Tibial artery (tissue), 4 donors: ENCODE measurements around the gene ADAMTS3.

Source experiments
- DNase-seq, 2 donors: peaks; one replicate each; pipeline ENCODE4 v3.0.0-alpha.2; 2019
- H3K27ac ChIP-seq, 2 donors: fragments of 200-600 bp; sonication (generic) in 1 of 2; 1 replicate in 1 of 2; 2 replicates in 1 of 2; pipeline ENCODE4 v1.5.1; 2018 to 2019; ENCODE audit warnings: mild to moderate bottlenecking in 1 of 2
- H3K27me3 ChIP-seq, 2 donors: fragments of 200-600 bp; sonication (generic) in 1 of 2; one replicate each; pipeline versions ENCODE4 v1.5.1 to v1.6.0; 2016 to 2019
- H3K36me3 ChIP-seq, 3 donors: fragments of 200-600 bp; sonication (generic) in 2 of 3; one replicate each; pipeline ENCODE4 v1.5.1; 2016 to 2019; ENCODE audit warnings: mild to moderate bottlenecking in 2 of 3
- H3K4me1 ChIP-seq, 4 donors: fragments of 200-600 bp; sonication (generic) in 2 of 4; 1 replicate in 3 of 4; 2 replicates in 1 of 4; pipeline ENCODE4 v1.5.1; 2016 to 2019
- H3K4me3 ChIP-seq, 2 donors: fragments of 200-600 bp; sonication (generic) in 1 of 2; 1 replicate in 1 of 2; 2 replicates in 1 of 2; pipeline ENCODE4 v1.5.1; 2018 to 2019; ENCODE audit warnings: mild to moderate bottlenecking in 2 of 2
- H3K9me3 ChIP-seq, 3 donors: fragments of 200-600 bp; sonication (generic) in 1 of 3; one replicate each; pipeline ENCODE4 v1.5.1; 2016 to 2019
- intact Hi-C: fragments of 100-400 bp; cut with DNase I; formaldehyde crosslinking; loops from one replicate; pipeline ENCODE4 v1.15.0; 2023; ENCODE audit warnings: low total_unique reads
- TF ChIP-seq, protein P1 (sequence below), 2 experiments: fragments of 200-600 bp in 1 of 2; fragments of 450-650 bp in 1 of 2; IDR thresholded peaks; one replicate each; pipeline ENCODE4 v1.5.1; 2017 to 2019; ENCODE audit warnings: antibody characterized with exemption in 2 of 2, mild to moderate bottlenecking in 1 of 2, moderate library complexity in 1 of 2

The ADAMTS3 gene

DNA sequence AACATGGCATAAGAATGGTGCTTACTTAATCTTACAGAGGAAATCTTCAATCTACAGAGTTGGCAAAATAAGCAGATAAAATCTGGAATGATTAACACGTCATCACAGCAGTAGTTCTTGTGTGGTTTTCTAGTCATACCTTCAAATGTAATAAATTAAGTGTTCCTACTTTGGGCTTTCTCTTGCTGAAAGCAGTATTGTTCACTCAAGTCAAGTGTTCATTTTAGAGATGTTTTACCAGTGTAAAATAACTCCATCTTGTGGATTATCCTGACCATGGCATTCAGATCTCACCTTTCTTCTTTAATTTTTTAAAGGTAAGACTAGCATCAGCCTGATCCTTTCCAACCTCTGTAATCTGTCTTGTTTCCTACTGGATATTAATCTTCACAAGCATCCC lies 72.9 kb downstream of the ADAMTS3 start:
- intact Hi-C loops, result no loop called here
- Histone ChIP-seq H3K27me3 (no peaks in the 10 kb centered on the region), H3K9me3 (peaks cover 0 to 7% (median 0%) of the 10 kb centered on the region in 3 donors), H3K4me3 (no peak overlapping the region), H3K27ac (no peak overlapping the region), H3K4me1 (no peaks in the 10 kb centered on the region), H3K36me3 (no peaks in the 10 kb centered on the region)
- DNase-seq, result no peak
- TF ChIP-seq, protein P1, sequence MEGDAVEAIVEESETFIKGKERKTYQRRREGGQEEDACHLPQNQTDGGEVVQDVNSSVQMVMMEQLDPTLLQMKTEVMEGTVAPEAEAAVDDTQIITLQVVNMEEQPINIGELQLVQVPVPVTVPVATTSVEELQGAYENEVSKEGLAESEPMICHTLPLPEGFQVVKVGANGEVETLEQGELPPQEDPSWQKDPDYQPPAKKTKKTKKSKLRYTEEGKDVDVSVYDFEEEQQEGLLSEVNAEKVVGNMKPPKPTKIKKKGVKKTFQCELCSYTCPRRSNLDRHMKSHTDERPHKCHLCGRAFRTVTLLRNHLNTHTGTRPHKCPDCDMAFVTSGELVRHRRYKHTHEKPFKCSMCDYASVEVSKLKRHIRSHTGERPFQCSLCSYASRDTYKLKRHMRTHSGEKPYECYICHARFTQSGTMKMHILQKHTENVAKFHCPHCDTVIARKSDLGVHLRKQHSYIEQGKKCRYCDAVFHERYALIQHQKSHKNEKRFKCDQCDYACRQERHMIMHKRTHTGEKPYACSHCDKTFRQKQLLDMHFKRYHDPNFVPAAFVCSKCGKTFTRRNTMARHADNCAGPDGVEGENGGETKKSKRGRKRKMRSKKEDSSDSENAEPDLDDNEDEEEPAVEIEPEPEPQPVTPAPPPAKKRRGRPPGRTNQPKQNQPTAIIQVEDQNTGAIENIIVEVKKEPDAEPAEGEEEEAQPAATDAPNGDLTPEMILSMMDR (IDR thresholded peaks at IDR 0.05), result no peak

DNA sequence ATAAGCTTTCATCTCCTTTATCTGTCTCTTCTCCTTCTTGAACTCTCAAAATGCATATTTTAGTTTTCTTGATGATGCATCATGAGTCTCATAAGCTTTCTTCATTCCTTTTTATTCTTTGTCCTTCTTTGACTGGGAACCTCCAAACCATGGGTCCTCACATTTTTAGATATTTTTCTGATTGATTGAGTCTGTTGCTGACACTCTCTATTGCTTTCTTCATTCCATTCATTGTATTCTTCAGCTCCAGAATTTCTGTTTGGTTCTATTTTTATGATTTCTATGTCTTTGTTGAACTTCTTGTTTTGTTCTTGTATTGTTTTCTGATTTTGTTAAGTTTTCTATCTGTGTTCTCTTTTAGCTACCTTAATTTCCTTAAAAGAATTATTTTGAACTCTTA lies 74.9 kb downstream of the ADAMTS3 start:
- H3K4me1 ChIP-seq, result no peaks in the 10 kb centered on the region
- intact Hi-C loops, result no loop called here
- no peaks in the 10 kb centered on the region for H3K36me3 ChIP-seq
- H3K9me3 ChIP-seq, result peaks cover 0 to 7% (median 0%) of the 10 kb centered on the region in 3 donors
- H3K4me3 ChIP-seq, result no peak overlapping the region
- no peak overlapping the region for H3K27ac ChIP-seq
- TF ChIP-seq, protein P1 (IDR thresholded peaks at IDR 0.05), result no peak
- no peaks in the 10 kb centered on the region for H3K27me3 ChIP-seq
- DNase-seq, result no peak

DNA sequence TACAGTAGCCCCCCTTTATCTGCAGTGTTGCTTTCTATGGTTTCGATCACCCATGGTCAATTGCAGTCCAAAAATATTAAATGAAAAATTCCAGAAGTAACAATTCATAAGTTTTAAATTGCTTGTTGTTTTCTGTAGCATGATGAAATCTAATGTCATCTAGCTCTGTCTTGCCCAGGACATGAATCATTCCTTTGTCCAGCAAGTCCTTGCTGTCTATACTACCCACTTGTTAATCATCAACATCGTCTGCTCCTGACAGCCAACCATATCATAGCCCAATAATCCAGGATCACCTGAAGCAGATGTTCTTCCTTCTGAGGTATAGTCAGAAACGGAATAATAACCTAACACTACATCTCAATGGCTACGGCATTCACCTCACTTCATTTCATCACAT lies 79.8 kb downstream of the ADAMTS3 start:
- Histone ChIP-seq H3K27ac (no peak overlapping the region), H3K4me1 (no peaks in the 10 kb centered on the region), H3K36me3 (no peaks in the 10 kb centered on the region), H3K4me3 (no peak overlapping the region), H3K9me3 (no peaks in the 10 kb centered on the region), H3K27me3 (no peaks in the 10 kb centered on the region)
- intact Hi-C loops, result no loop called here
- TF ChIP-seq, protein P1 (IDR thresholded peaks at IDR 0.05), result no peak
- DNase-seq, result no peak

DNA sequence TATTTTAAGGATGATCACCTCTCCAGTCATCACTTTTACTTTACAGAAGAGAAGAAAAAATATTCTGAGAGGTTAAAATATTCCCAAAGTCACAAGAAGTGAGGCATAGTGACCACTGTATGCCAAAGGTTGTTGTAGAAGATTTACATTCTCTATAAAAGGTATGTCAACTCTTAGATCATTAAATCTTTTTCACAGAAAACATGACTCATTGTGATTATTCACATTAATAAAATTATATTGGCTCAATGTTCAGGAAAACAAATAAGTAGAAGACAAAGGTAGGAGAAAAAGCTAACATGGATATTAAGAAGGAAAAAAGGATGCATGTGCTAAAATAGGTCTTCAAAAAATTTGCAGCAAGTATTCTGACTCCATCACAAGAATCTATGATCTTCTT lies 82.0 kb downstream of the ADAMTS3 start:
- intact Hi-C loops, result no loop called here
- H3K4me3 ChIP-seq, result no peak overlapping the region
- no peaks in the 10 kb centered on the region for H3K4me1 ChIP-seq
- TF ChIP-seq, protein P1 (IDR thresholded peaks at IDR 0.05), result no peak
- H3K36me3 ChIP-seq, result no peaks in the 10 kb centered on the region
- no peak for DNase-seq
- H3K27ac ChIP-seq, result no peak overlapping the region
- H3K27me3 ChIP-seq, result no peaks in the 10 kb centered on the region
- H3K9me3 ChIP-seq, result no peaks in the 10 kb centered on the region

DNA sequence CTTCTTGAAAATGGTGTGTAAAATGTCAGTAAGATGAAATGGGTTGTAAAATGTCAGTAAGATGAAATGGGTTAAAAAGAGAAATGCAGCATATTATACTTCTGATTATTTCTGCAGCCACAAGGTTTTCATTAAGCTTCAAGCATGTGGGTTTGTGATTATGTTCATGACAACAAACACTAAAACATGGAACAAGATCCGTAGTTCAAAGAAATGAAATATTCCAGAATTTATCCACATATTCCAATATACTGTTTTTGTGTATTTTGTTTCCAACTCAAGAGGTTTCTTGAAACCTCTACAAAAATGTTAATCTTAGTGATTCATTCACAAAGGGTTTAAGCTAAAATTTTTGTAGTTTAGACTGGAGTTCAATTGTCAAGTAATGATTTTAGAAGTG lies 84.0 kb downstream of the ADAMTS3 start:
- no peak for DNase-seq
- H3K9me3 ChIP-seq, result no peaks in the 10 kb centered on the region
- TF ChIP-seq, protein P1 (IDR thresholded peaks at IDR 0.05), result no peak
- H3K27ac ChIP-seq, result no peak overlapping the region
- H3K4me1 ChIP-seq, result no peaks in the 10 kb centered on the region
- no peak overlapping the region for H3K4me3 ChIP-seq
- H3K27me3 ChIP-seq, result no peaks in the 10 kb centered on the region
- no peaks in the 10 kb centered on the region for H3K36me3 ChIP-seq
- intact Hi-C loops, result no loop called here

DNA sequence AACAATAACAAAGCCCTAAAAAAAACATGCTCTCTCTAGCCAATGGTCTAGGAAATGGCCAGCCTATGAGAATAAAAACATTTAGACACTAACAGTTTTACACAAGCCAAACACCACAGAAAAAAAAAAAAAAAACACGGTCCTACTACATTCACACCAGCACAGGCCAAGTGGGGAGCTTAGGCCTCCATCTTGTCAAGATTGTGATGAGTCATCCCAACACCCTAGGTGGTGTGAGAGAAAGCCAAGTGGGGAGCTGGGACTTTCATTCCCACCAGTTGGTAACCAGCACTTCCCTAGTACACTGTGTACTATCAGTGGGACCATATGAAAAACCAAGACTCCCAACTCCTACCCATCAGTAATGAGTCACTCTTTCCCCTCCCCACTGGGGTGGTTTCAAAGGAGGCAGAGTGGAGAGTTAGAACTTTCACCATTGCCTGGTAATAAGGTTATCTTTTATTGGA lies 95.6 kb downstream of the ADAMTS3 start:
- H3K4me1 ChIP-seq, result no peaks in the 10 kb centered on the region
- no peaks in the 10 kb centered on the region for H3K27me3 ChIP-seq
- no peak for DNase-seq
- intact Hi-C loops, result no loop called here
- TF ChIP-seq, protein P1 (IDR thresholded peaks at IDR 0.05), result no peak
- H3K27ac ChIP-seq, result no peak overlapping the region
- no peaks in the 10 kb centered on the region for H3K9me3 ChIP-seq
- no peak overlapping the region for H3K4me3 ChIP-seq
- H3K36me3 ChIP-seq, result no peaks in the 10 kb centered on the region
